ENCODE results near the gene IQCE. TPM values are rescaled to one million over a fixed set of nuclear protein-coding genes. Genes with fewer than 3 reads are reported as not detected.

IQCE gene
- total RNA-seq, 1 donor from 2014 or later, result 32.0 TPM

DNA sequence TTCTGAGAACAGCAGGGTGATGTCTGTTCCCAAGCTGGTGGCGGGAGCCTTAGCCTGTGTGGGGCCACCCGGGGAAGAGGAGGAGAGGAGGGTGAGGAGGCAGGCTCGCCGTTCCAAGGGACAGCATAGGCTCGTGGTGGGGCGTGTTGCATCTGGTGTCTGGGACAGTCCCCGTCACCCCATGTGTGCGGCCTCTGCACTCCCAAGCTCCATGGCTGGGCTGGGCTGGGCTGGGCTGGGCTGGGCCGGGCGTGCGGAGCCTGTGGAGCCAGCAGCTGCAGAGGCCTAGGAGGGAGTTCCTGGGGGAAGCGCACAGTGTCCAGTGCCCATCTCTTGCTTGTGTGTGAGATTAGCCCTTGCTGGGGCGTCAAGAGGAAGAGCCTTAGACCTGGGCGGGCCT lies 52.1 kb downstream of the IQCE start:
- TF ChIP-seq, protein P1, sequence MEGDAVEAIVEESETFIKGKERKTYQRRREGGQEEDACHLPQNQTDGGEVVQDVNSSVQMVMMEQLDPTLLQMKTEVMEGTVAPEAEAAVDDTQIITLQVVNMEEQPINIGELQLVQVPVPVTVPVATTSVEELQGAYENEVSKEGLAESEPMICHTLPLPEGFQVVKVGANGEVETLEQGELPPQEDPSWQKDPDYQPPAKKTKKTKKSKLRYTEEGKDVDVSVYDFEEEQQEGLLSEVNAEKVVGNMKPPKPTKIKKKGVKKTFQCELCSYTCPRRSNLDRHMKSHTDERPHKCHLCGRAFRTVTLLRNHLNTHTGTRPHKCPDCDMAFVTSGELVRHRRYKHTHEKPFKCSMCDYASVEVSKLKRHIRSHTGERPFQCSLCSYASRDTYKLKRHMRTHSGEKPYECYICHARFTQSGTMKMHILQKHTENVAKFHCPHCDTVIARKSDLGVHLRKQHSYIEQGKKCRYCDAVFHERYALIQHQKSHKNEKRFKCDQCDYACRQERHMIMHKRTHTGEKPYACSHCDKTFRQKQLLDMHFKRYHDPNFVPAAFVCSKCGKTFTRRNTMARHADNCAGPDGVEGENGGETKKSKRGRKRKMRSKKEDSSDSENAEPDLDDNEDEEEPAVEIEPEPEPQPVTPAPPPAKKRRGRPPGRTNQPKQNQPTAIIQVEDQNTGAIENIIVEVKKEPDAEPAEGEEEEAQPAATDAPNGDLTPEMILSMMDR (IDR thresholded peaks at IDR 0.05), result no peak

DNA sequence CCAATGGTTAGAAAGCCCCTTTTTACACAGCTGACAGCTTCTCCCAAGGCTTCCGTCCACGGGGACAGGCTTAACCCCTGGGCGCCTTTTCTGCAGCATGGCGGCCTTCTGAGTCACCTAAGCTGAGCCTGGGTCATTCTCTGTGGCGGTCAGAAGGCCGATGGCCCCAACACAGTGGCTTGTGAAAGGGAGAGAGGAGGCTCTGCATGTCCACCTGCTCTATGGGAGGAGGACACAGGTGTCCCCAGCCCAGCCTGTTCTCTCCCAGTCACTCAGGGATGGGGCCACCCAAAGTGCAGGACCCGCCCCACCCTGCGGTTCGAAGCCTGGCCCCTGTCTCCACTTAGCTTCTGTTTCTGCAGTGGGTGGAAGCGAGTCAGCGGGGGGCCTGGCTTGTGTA lies 52.6 kb downstream of the IQCE start:
- Histone ChIP-seq H3K9me3 (no peaks in the 10 kb centered on the region), H3K27me3 (ENCODE audit: low read depth) (no peaks in the 10 kb centered on the region), H3K36me3 (no peaks in the 10 kb centered on the region), H3K27ac (no peak overlapping the region), H3K4me3 (no peak overlapping the region), H3K4me1 (peaks cover 43% of the 10 kb centered on the region)
- DNase-seq, result no peak
- ATAC-seq, result no peak
- intact Hi-C loops (cut with DNase I), result no loop called here
- TF ChIP-seq, protein P1 (IDR thresholded peaks at IDR 0.05), result no peak

More for the DNA sequence above, 52.1 kb downstream of the IQCE start:
- intact Hi-C loops (cut with DNase I), result no loop called here
- Histone ChIP-seq H3K36me3 (peaks cover 2% of the 10 kb centered on the region), H3K27ac (no peak overlapping the region), H3K9me3 (no peaks in the 10 kb centered on the region), H3K4me3 (no peak overlapping the region), H3K4me1 (peaks cover 48% of the 10 kb centered on the region), H3K27me3 (ENCODE audit: low read depth) (no peaks in the 10 kb centered on the region)
- no peak for ATAC-seq
- DNase-seq, result no peak

DNA sequence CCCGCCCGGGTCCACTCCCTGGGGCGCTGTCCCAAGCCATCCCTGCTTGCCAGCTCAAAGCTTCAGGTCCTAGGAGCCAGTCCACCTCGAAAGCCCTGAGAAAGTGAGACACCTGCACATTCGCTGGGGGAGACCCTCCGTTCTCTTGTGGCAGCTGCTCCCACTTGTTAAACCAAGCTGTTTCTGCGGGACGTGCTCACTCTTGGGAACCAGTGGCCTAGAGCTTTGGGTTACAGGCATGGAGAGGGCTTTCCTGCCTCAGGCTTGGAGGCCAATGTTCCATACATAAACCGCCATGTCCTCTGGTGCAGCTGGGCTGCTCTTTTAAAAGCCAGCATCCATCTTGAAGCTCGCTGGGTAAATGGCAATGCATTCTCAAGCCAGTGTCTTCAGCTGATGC lies 53.1 kb downstream of the IQCE start:
- H3K9me3 ChIP-seq, result no peaks in the 10 kb centered on the region

DNA sequence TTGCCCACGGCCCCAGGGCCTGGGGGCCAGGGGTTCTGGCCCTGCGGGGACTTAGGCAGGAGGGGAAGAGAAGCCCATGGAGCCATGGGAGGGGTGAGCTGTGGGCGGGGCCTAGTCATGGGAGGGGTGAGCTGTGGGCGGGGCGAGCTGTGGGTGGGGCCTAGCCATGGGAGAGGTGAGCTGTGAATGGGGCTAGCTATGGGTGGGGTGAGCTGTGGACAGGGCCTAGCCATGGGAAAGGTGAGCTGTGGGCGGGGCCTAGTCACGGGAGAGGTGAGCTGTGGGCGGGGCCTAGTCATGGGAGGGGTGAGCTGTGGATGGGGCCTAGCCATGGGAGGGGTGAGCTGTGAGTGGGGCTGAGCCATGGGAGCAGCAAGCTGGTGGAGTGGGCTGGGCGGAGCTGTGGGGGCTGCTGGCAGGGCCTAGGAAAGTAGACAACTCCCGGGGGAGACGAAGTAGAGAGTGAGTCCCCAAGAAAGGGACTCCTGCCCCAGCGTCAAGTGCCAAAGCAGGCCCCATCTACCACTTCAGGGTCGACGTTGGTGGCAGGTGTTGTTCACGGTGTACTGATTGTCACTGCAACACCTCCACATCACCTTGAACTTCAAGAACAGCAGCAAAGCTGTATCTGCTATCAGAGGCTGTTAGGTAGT lies 53.8 kb downstream of the IQCE start:
- intact Hi-C loops (cut with DNase I), result no loop called here
- H3K4me3 ChIP-seq, result no peak overlapping the region
- no peaks in the 10 kb centered on the region for H3K27me3 ChIP-seq (ENCODE audit: low read depth)
- TF ChIP-seq, protein P1 (IDR thresholded peaks at IDR 0.05), result no peak
- no peaks in the 10 kb centered on the region for H3K9me3 ChIP-seq
- no peaks in the 10 kb centered on the region for H3K36me3 ChIP-seq
- peaks cover 37% of the 10 kb centered on the region for H3K4me1 ChIP-seq
- ATAC-seq (no peak), DNase-seq (no peak)
- H3K27ac ChIP-seq, result no peak overlapping the region

More for the DNA sequence above, 53.1 kb downstream of the IQCE start:
- intact Hi-C loops (cut with DNase I), result no loop called here
- no peak for DNase-seq
- Histone ChIP-seq H3K27ac (no peak overlapping the region), H3K36me3 (no peaks in the 10 kb centered on the region), H3K27me3 (ENCODE audit: low read depth) (no peaks in the 10 kb centered on the region), H3K4me3 (no peak overlapping the region), H3K4me1 (peaks cover 39% of the 10 kb centered on the region)
- ATAC-seq, result no peak
- TF ChIP-seq, protein P1 (IDR thresholded peaks at IDR 0.05), result no peak

DNA sequence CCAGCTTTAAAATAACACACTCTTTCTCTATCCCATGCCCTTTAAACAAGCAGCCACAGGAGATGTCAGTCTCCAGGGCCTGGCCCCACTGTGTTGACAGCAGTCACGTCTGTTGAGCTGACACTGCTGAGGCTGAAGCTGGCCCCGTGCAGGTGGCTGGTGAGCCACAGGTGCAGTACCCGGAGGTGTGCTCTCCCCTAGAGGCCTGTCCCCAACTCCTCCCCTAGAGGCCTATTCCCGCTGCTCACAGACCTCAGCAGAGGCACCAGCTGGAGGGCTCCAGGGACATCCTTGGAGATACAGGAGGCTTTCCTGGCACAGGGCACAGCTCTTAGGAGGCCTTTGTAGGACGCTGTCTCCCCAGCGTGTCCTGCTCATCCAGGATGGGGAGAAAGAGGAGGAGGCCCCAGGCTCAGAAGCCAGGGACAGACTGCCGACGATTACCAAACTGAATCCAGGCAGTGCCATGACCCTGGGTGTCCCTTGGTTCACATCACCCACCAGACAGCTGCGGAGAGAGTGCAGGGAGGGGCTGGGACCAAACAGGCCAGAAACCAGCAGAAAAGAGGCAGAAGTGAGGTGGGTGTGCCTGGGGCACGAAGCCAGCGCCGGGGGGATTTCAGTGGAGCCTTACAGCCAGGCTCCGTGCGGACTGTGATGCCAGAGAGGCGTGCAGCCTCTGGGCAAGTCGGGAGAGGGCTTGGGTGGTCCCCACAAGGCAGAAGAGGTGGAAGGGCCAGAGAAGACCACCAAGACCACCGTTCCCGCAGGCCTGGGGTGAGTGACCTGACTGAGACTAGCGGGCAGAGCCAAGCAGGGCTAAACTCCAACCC lies 54.5 kb downstream of the IQCE start:
- intact Hi-C loops (cut with DNase I), result no loop called here
- Histone ChIP-seq H3K36me3 (no peaks in the 10 kb centered on the region), H3K4me3 (no peak overlapping the region), H3K27me3 (ENCODE audit: low read depth) (no peaks in the 10 kb centered on the region), H3K27ac (peak overlapping the region; percentile 46), H3K4me1 (peaks cover 30% of the 10 kb centered on the region), H3K9me3 (no peaks in the 10 kb centered on the region)
- no peak for DNase-seq
- no peak for ATAC-seq
- TF ChIP-seq, protein P1 (IDR thresholded peaks at IDR 0.05), result no peak
